Activated naive CD8-positive, alpha-beta T cell treated with anti-CD3 and anti-CD28 coated beads, Interleukin-2, amount 10 ng/mL, durations not matched to agents 7 days and 5 days (primary cell): ENCODE results near the gene SYTL4. TPM values are rescaled to one million over a fixed set of nuclear protein-coding genes. Genes with fewer than 3 reads are reported as not detected.

Experiments
- total RNA-seq, 2 experiments: library from RNA; stranded (reverse); gene quantifications; one replicate each; pipeline ENCODE4 v1.2.3, GENCODE V29; 2021

SYTL4 gene
- total RNA-seq, 2 experiments from 2014 or later = not detected

Other genes with a start within 250 kb of the SYTL4 start
- gene TNMD, start 147.2 kb downstream of the SYTL4 start, total RNA-seq = not detected
- gene TSPAN6, start 95.3 kb downstream of the SYTL4 start, total RNA-seq = under 1 TPM; 0.17 TPM
- not detected for gene SRPX2, start 87.9 kb downstream of the SYTL4 start, total RNA-seq
- gene CSTF2, start 88.3 kb upstream of the SYTL4 start, total RNA-seq = 10 to 100 TPM; 28.1 to 30.7 TPM
- gene NOX1, start 142.2 kb upstream of the SYTL4 start, total RNA-seq = not detected
- gene XKRX, start 196.8 kb upstream of the SYTL4 start, total RNA-seq = under 1 TPM; 0.14 to 0.23 TPM
- gene ARL13A, start 237.6 kb upstream of the SYTL4 start, total RNA-seq = not detected